Stimulated activated memory B cell treated with anti-CD40 and anti-IgM and Interleukin-4, amounts not matched to agents 10 μg/mL and 1 μg/mL and 100 μg/mL, for 72 hours (primary cell): ENCODE measurements around the gene LDB1.

ENCODE experiments used
- ATAC-seq: fragments of 150-1000 bp; cut with Tn5 transposase; 2 replicates; pipeline ENCODE4 v1.10.0; 2021
- H3K27ac Mint-ChIP-seq: one replicate; pipeline ENCODE4 v1.8.0; 2022; ENCODE audit warnings: mild to moderate bottlenecking, mixed read lengths
- H3K27me3 Mint-ChIP-seq: one replicate; pipeline ENCODE4 v1.8.0; 2022; ENCODE audit warnings: mixed read lengths
- H3K36me3 Mint-ChIP-seq: one replicate; pipeline ENCODE4 v1.8.0; 2022; ENCODE audit warnings: mixed read lengths
- H3K4me1 Mint-ChIP-seq: one replicate; pipeline ENCODE4 v1.8.0; 2022; ENCODE audit warnings: mixed read lengths
- H3K4me3 Mint-ChIP-seq: one replicate; pipeline ENCODE4 v1.8.0; 2022; ENCODE audit warnings: mild to moderate bottlenecking, moderate library complexity, mixed read lengths
- H3K9me3 Mint-ChIP-seq: one replicate; pipeline ENCODE4 v1.8.0; 2022; ENCODE audit warnings: mixed read lengths

Gene LDB1

DNA sequence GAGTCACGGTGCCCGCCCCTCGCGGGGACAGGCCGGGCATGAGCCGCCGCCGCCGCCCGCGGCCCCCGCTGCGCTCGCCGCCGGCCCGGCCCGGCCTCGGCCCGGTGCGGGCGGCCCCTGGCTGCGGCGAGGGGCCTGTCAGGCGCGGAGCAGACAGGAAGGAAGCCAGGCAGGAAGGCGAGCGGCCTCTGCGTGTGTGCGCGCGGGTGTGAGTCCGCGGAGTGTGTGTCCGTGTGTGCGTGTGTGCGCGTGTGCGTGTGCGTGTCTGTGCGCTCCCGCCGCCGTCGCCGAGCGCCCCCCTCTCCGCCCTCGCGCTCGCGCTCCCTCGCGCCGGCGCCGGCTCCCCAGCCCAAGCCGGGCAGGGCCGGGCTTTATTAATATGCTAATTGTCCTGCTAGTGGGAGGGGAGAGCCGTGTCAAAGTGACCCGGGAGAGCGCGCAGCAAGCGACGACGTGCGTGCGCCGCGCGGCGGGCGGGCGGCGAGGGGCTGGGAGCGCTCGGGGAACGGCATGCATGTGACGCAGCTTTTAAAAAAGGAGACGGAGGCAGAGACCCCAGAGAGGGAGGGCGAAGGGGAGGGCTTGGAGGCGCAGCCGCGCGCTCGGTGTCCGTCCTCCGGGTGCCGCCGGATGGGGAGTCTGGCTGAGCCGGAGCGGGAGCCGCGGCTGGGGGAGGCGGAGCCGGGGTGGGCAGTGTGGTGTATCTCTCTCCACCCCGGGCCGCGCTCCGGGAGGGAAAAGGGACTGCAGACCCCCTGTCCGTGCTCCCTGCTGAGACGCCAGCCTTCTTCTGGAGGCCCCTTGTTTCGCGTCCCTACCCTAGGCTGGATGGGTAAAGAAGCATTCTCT, at the start of gene LDB1:
LDB1 (minus strand) TSS at position 227 of the 849 bp plus-strand sequence. CDS start 258 bp downstream, outside the sequence.
- no peaks in the 10 kb centered on the region for H3K9me3 Mint-ChIP-seq
- no peaks in the 10 kb centered on the region for H3K27me3 Mint-ChIP-seq
- H3K27ac Mint-ChIP-seq = peak within 1 kb of the TSS; percentile 81
- H3K36me3 Mint-ChIP-seq = no peaks in the 10 kb centered on the region
- ATAC-seq = peak; percentile 85
- peaks cover 54% of the 10 kb centered on the region for H3K4me1 Mint-ChIP-seq
- peak within 1 kb of the TSS; percentile 96 for H3K4me3 Mint-ChIP-seq

GRCh38 chr10:102167861-102168260, 47.7 kb upstream of the LDB1 start:
- Mint-ChIP-seq H3K4me1 (no peaks in the 10 kb centered on the region), H3K36me3 (peaks cover 7% of the 10 kb centered on the region), H3K9me3 (no peaks in the 10 kb centered on the region), H3K4me3 (no peak overlapping the region), H3K27ac (no peak overlapping the region), H3K27me3 (no peaks in the 10 kb centered on the region)
- ATAC-seq = no peak

GRCh38 chr10:102163342-102163989, 43.3 kb upstream of the LDB1 start:
- Mint-ChIP-seq H3K36me3 (peaks cover 41% of the 10 kb centered on the region), H3K4me1 (no peaks in the 10 kb centered on the region), H3K9me3 (no peaks in the 10 kb centered on the region), H3K4me3 (no peak overlapping the region), H3K27ac (no peak overlapping the region), H3K27me3 (no peaks in the 10 kb centered on the region)
- no peak for ATAC-seq

DNA sequence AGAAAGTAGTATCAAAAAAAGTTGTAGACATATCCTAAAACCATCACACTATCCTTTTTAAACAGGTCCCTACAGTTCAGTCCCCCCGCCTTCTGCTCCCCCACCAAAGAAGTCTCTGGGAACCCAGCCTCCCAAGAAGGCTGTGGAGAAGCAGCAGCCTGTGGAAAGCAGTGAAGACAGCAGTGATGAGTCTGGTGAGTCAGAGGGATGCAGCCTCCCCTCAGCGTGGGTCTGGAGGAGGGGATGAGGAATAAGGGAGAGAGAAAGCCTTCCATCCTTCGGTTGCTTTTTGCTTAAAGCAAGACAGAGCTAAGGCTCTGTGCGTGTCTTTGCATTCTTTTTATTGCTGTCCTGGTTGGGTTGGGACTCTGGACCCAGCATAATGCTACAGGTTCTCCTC, 39.7 kb upstream of the LDB1 start:
- peaks cover 74% of the 10 kb centered on the region for H3K36me3 Mint-ChIP-seq
- ATAC-seq = no peak
- H3K27me3 Mint-ChIP-seq = no peaks in the 10 kb centered on the region
- no peaks in the 10 kb centered on the region for H3K9me3 Mint-ChIP-seq
- H3K4me3 Mint-ChIP-seq = no peak overlapping the region
- peaks cover 15% of the 10 kb centered on the region for H3K4me1 Mint-ChIP-seq
- H3K27ac Mint-ChIP-seq = no peak overlapping the region

- H3K27me3 Mint-ChIP-seq = no peaks in the 10 kb centered on the region
- peaks cover 21% of the 10 kb centered on the region for H3K4me1 Mint-ChIP-seq
- no peak for ATAC-seq
- no peak overlapping the region for H3K27ac Mint-ChIP-seq
- peaks cover 78% of the 10 kb centered on the region for H3K36me3 Mint-ChIP-seq
- no peak overlapping the region for H3K4me3 Mint-ChIP-seq
- H3K9me3 Mint-ChIP-seq = no peaks in the 10 kb centered on the region
Measured at GRCh38 chr10:102159051-102159597, 39.0 kb upstream of the LDB1 start.

- Mint-ChIP-seq H3K4me3 (no peak overlapping the region), H3K27me3 (no peaks in the 10 kb centered on the region), H3K4me1 (peaks cover 38% of the 10 kb centered on the region), H3K9me3 (no peaks in the 10 kb centered on the region), H3K27ac (no peak overlapping the region), H3K36me3 (peaks cover 76% of the 10 kb centered on the region)
- ATAC-seq = no peak
Measured at GRCh38 chr10:102157224-102157623, 37.1 kb upstream of the LDB1 start.

DNA sequence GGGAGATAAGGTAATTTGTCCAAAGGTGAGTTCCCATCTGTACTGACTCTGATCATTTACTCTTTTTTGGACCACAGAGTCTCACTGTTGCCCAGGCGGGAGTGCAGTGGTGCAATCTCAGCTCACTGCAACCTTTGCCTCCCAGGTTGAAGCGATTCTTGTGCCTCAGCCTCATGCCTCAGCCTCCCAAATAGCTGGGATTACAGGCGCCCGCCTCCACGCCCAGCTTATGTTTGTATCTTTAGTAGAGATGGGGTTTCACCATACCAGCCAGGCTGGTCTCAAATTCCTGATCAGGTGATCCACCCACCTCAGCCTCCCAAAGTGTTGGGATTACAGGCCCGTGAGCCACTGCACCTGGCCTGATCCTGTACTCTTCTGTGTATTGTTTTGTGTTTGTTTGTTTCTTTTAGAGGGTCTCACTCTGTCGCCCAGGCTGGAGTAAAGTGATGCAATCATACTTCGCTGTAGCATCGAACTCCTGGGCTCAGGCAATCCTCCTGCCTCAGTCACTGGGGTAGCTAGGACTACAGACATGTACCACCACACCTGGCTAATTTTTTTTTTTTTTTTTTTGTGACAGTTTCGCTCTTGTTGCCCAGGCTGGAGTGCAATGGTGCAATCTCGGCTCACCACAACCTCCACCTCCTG, 34.4 kb upstream of the LDB1 start:
- peak overlapping the region; percentile 44 for H3K4me3 Mint-ChIP-seq
- H3K36me3 Mint-ChIP-seq = peaks cover 67% of the 10 kb centered on the region
- no peaks in the 10 kb centered on the region for H3K27me3 Mint-ChIP-seq
- no peak overlapping the region for H3K27ac Mint-ChIP-seq
- ATAC-seq = no peak
- H3K9me3 Mint-ChIP-seq = no peaks in the 10 kb centered on the region
- H3K4me1 Mint-ChIP-seq = peaks cover 56% of the 10 kb centered on the region

- H3K9me3 Mint-ChIP-seq = no peaks in the 10 kb centered on the region
- peak overlapping the region; percentile 92 for H3K4me3 Mint-ChIP-seq
- peak overlapping the region; percentile 97 for H3K27ac Mint-ChIP-seq
- H3K27me3 Mint-ChIP-seq = no peaks in the 10 kb centered on the region
- H3K4me1 Mint-ChIP-seq = peaks cover 56% of the 10 kb centered on the region
- H3K36me3 Mint-ChIP-seq = peaks cover 66% of the 10 kb centered on the region
- ATAC-seq = no peak
Measured at GRCh38 chr10:102153093-102153620, 33.0 kb upstream of the LDB1 start.

DNA sequence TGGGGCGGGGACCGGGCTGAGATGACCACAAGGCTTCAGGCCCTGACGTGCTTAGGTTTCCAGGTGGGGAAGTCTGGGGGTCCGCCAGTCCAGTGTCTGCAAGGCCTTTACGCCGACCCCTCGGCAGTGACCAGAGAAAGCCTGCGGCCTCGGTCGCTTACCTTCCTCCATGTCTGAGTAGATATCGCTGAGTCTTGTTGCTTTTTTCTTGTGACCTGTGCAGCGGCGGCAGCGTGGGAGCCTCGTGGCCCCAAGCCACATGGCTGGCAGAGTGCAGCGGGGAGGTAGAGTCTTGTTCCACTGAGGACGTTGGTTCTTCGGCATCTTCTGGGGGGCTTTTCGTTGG, 32.4 kb upstream of the LDB1 start:
- H3K4me3 Mint-ChIP-seq = peak overlapping the region; percentile 92
- peak overlapping the region; percentile 97 for H3K27ac Mint-ChIP-seq
- no peaks in the 10 kb centered on the region for H3K9me3 Mint-ChIP-seq
- peak; percentile 37 for ATAC-seq
- H3K4me1 Mint-ChIP-seq = peaks cover 56% of the 10 kb centered on the region
- H3K27me3 Mint-ChIP-seq = no peaks in the 10 kb centered on the region
- peaks cover 70% of the 10 kb centered on the region for H3K36me3 Mint-ChIP-seq

DNA sequence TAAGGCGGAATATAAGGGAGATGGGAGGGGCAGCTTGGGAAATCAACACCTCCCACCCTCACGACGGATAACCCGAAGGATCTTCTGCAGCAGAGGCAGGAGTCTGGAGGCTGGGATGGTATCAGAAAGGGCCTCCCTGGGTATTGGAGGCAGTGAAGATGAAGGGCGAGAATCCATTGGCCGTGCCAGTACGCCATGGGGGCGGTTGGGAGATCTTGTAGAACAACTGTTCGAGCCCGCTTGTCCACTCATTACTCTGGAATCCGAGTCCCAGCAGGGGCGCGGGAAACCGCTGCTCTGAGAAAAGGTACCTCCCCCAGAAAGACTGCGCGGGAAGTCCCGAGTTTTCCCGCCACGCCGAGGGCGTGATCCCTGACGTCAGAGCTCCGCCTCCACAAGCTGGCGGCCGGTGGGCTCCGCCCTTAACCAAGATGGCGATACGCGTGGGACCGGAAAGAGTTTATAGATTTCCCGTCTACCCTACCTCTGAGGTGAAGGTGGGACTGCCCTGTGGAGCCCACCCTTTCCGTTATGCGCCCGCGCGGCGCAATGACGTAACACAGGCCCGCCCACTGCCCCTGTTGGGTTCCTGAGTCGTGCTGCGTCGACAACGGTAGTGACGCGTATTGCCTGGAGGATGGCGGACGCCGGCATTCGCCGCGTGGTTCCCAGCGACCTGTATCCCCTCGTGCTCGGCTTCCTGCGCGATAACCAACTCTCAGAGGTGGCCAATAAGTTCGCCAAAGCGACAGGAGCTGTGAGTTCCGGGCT, 31.8 kb upstream of the LDB1 start, which contains the start of gene NOLC1:
NOLC1 (plus strand) TSS at position 616 of the 771 bp plus-strand sequence; CDS start at position 638, 22 bp downstream.
- peak within 1 kb of the TSS; percentile 92 for H3K4me3 Mint-ChIP-seq
- H3K27me3 Mint-ChIP-seq = no peaks in the 10 kb centered on the region
- peaks cover 56% of the 10 kb centered on the region for H3K4me1 Mint-ChIP-seq
- no peaks in the 10 kb centered on the region for H3K9me3 Mint-ChIP-seq
- H3K27ac Mint-ChIP-seq = peak within 1 kb of the TSS; percentile 97
- H3K36me3 Mint-ChIP-seq = peaks cover 70% of the 10 kb centered on the region
- ATAC-seq = peak; percentile 99

DNA sequence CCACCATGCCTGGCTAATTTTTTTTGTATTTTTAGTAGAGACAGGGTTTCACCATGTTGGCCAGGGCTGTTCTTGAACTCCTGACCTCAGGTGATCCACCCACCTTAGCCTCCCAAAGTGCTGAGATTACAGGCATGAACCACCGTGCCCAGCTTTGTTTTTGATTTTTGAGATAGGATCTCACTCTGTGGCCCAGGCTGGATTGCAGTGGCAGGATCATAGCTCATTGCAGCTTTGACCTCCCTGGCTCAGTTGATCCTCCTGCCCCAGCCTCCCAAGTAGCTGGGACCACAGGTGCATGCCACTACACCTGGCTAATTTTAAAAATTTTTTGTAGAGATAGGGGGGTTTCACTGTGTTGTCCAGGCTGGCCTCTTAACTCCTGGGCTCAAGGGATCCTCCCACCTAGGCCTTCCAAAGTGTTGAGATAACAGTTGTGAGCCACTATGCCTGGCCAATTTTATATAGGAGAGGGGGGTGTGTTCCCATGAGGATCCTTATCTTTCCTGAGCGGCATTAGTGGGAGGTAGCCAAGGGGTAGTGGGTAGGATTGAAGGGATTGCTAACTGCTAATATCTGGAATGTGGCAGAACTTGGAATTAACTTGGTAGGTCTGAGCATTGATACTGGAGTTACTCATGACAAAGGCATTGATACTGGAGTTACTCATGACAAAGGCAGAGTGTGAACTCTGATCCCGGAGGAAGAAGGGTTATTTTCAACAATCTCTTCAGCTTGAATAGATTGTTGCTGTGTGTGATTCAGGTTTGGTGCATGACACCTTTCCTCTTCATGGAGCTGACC, 31.0 kb upstream of the LDB1 start:
- Mint-ChIP-seq H3K9me3 (no peaks in the 10 kb centered on the region), H3K4me3 (peak overlapping the region; percentile 92), H3K27ac (peak overlapping the region; percentile 97), H3K4me1 (peaks cover 54% of the 10 kb centered on the region), H3K27me3 (no peaks in the 10 kb centered on the region), H3K36me3 (peaks cover 66% of the 10 kb centered on the region)
- no peak for ATAC-seq

GRCh38 chr10:102148275-102148674, 28.1 kb upstream of the LDB1 start:
- no peak overlapping the region for H3K27ac Mint-ChIP-seq
- ATAC-seq = no peak

DNA sequence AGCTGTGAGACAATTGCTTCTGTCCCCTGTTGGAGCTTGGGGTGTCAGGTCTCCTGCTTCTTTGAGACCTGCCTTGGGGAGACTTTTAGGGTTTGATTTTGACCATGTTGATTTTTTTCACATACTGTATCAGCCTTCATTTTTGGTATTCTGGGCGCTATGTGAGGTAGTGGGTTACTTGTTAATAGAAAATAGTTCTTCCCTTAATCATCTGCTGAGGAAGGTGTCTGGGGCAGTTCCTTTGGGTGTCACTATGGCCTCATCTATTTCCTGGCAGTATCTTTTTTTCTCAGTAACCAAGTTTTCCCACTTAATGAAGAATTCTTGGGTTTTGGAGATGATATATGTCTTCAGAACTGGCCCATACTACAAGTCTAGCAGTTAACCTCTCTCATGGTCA, 27.4 kb upstream of the LDB1 start:
- Mint-ChIP-seq H3K36me3 (peaks cover 65% of the 10 kb centered on the region), H3K4me1 (peaks cover 27% of the 10 kb centered on the region), H3K4me3 (no peak overlapping the region), H3K27ac (no peak overlapping the region), H3K9me3 (no peaks in the 10 kb centered on the region), H3K27me3 (no peaks in the 10 kb centered on the region)
- ATAC-seq = no peak

More at GRCh38 chr10:102148275-102148674, 28.1 kb upstream of the LDB1 start:
- H3K4me3 Mint-ChIP-seq = no peak overlapping the region
- H3K9me3 Mint-ChIP-seq = no peaks in the 10 kb centered on the region
- H3K4me1 Mint-ChIP-seq = peaks cover 29% of the 10 kb centered on the region
- peaks cover 62% of the 10 kb centered on the region for H3K36me3 Mint-ChIP-seq
- H3K27me3 Mint-ChIP-seq = no peaks in the 10 kb centered on the region

GRCh38 chr10:102146971-102147428, 26.8 kb upstream of the LDB1 start:
- Mint-ChIP-seq H3K9me3 (no peaks in the 10 kb centered on the region), H3K36me3 (peaks cover 66% of the 10 kb centered on the region), H3K27me3 (no peaks in the 10 kb centered on the region), H3K27ac (no peak overlapping the region), H3K4me3 (no peak overlapping the region), H3K4me1 (peaks cover 24% of the 10 kb centered on the region)
- no peak for ATAC-seq
